SK-N-SH (cell line): ENCODE data around the gene ZBTB22. TPM values are rescaled to one million over a fixed set of nuclear protein-coding genes. Genes with fewer than 3 reads are reported as not detected.
"Not testable (repeated sequence)": the region's sequence is repeated elsewhere in the genome, so short reads cannot be mapped to it uniquely, and the experiment has no call there.

Experiments
- CTCF ChIA-PET: fragments of 300-600, 350-600 bp; formaldehyde crosslinking; extraction: SDS; loops from one replicate; lab custom pipeline; 2021; lab: Yijun Ruan, JAX
- POLR2A ChIA-PET: fragments of 350-600 bp; sonication (Branson Sonifier 250); formaldehyde crosslinking; extraction: SDS; loops from one replicate; lab custom pipeline; 2020; ENCODE audit warnings: antibody characterized with exemption, inconsistent platforms; lab: Yijun Ruan, JAX
- DNase-seq: peaks from one replicate; pipeline ENCODE4 v3.0.0; 2012
- H2AFZ ChIP-seq: fragments of 200-600 bp; sonication (generic); 2 replicates; pipeline ENCODE4 v1.8.1; 2016; ENCODE audit warnings: antibody characterized with exemption, mild to moderate bottlenecking, low read depth
- H3F3A ChIP-seq: fragments of 200-600 bp; sonication (generic); replicated peaks from 2 replicates; pipeline ENCODE3; 2016; ENCODE audit warnings: antibody characterized with exemption, mild to moderate bottlenecking; ENCODE audit not compliant: insufficient read depth
- H3K27ac ChIP-seq, 2 experiments: fragments of 200-500 bp in 1 of 2; fragments of 200-600 bp in 1 of 2; sonication (Bioruptor generic) in 1 of 2; sonication (generic), shearing (Covaris generic) in 1 of 2; 2 replicates each; pipeline versions ENCODE4 v1.5.1 to v1.6.1; 2014 to 2016; ENCODE audit warnings: low read depth in 2 of 2, inconsistent platforms in 1 of 2, low read length in 1 of 2, mild to moderate bottlenecking in 1 of 2, mixed read lengths in 1 of 2
- H3K27me3 ChIP-seq: fragments of 200-600 bp; sonication (generic), shearing (Covaris generic); 2 replicates; pipeline ENCODE4 v1.6.1; 2016; ENCODE audit warnings: mixed run types; ENCODE audit not compliant: insufficient read depth
- H3K36me3 ChIP-seq, 2 experiments: fragments of 200-500 bp in 1 of 2; fragments of 200-600 bp in 1 of 2; sonication (Bioruptor generic) in 1 of 2; sonication (generic) in 1 of 2; replicated peaks in 1 of 2; 2 replicates each; pipeline versions ENCODE3 to v1.5.1; 2014 to 2016; ENCODE audit warnings: low read length in 1 of 2, mild to moderate bottlenecking in 1 of 2; ENCODE audit not compliant: insufficient read depth in 2 of 2, control insufficient read depth in 1 of 2
- H3K4me1 ChIP-seq, 2 experiments: fragments of 200-500 bp in 1 of 2; fragments of 200-600 bp in 1 of 2; sonication (Bioruptor generic) in 1 of 2; sonication (generic), shearing (Covaris generic) in 1 of 2; 2 replicates each; pipeline versions ENCODE4 v1.5.1 to v1.6.1; 2014 to 2016; ENCODE audit warnings: low read depth in 1 of 2, low read length in 1 of 2, mixed run types in 1 of 2; ENCODE audit not compliant: insufficient read depth in 2 of 2, control insufficient read depth in 1 of 2
- H3K4me2 ChIP-seq: fragments of 200-600 bp; sonication (generic), shearing (Covaris generic); 2 replicates; pipeline ENCODE4 v1.6.1; 2017; ENCODE audit warnings: mixed run types
- H3K4me3 ChIP-seq, 2 experiments: fragments of 200-500 bp in 1 of 2; fragments of 200-600 bp in 1 of 2; sonication (Bioruptor generic) in 1 of 2; sonication (generic), shearing (Covaris generic) in 1 of 2; 2 replicates each; pipeline versions ENCODE4 v1.5.1 to v1.8.1; 2014 to 2016; ENCODE audit warnings: low read depth in 2 of 2, inconsistent platforms in 1 of 2, low read length in 1 of 2, mild to moderate bottlenecking in 1 of 2, mixed read lengths in 1 of 2, moderate library complexity in 1 of 2
- H3K79me2 ChIP-seq: fragments of 200-600 bp; sonication (generic); 2 replicates; pipeline ENCODE4 v1.8.1; 2017; ENCODE audit warnings: mild to moderate bottlenecking; ENCODE audit not compliant: insufficient read depth
- H3K9ac ChIP-seq: fragments of 200-600 bp; sonication (generic); 2 replicates; pipeline ENCODE4 v1.6.1; 2017; ENCODE audit warnings: mixed run types
- H3K9me2 ChIP-seq: fragments of 200-600 bp; sonication (generic); 2 replicates; pipeline ENCODE4 v1.6.1; 2017; ENCODE audit warnings: mixed run types
- H3K9me3 ChIP-seq: fragments of 200-600 bp; sonication (generic); 2 replicates; pipeline ENCODE4 v1.6.1; 2017; ENCODE audit warnings: mixed run types, mild to moderate bottlenecking, moderate library complexity
- H4K20me1 ChIP-seq: fragments of 200-600 bp; sonication (generic); 2 replicates; pipeline ENCODE4 v1.6.1; 2017; ENCODE audit warnings: mild to moderate bottlenecking, mixed run types; ENCODE audit not compliant: insufficient read depth
- CHD2 ChIP-seq: fragments of 150-350 bp; IDR thresholded peaks from 2 replicates; pipeline ENCODE4 v1.6.1; 2018; ENCODE audit warnings: low read length; ENCODE audit not compliant: partially characterized antibody
- EZH2phosphoT487 ChIP-seq: fragments of 200-600 bp; sonication (generic); IDR thresholded peaks from 2 replicates; pipeline ENCODE4 v1.6.1; 2017; ENCODE audit warnings: low read depth, mixed run types, mild to moderate bottlenecking, antibody characterized with exemption, moderate library complexity, borderline replicate concordance
- FOSL2 ChIP-seq: IDR thresholded peaks from 2 replicates; pipeline ENCODE4 v1.4.0; 2012; ENCODE audit warnings: low read depth, mild to moderate bottlenecking, moderate library complexity, borderline replicate concordance
- FOXJ3 ChIP-seq: sonication (generic); formaldehyde crosslinking; IDR thresholded peaks from 2 replicates; pipeline ENCODE4 v1.5.1; 2020; ENCODE audit warnings: mild to moderate bottlenecking, missing genetic modification reagents
- GABPA ChIP-seq: IDR thresholded peaks from 2 replicates; pipeline ENCODE4 v1.4.0; 2012; ENCODE audit warnings: low read depth, mild to moderate bottlenecking
- IRF3 ChIP-seq: fragments of 150-350 bp; IDR thresholded peaks from 2 replicates; pipeline ENCODE4 v1.6.1; 2016; ENCODE audit warnings: mild to moderate bottlenecking, low read depth, low read length
- MEF2A ChIP-seq: IDR thresholded peaks from 2 replicates; pipeline ENCODE4 v1.4.0; 2012; ENCODE audit warnings: low read depth, borderline replicate concordance
- NFIC ChIP-seq: IDR thresholded peaks from 2 replicates; pipeline ENCODE4 v1.4.0; 2012; ENCODE audit warnings: borderline replicate concordance
- NRF1 ChIP-seq: IDR thresholded peaks from 2 replicates; pipeline ENCODE4 v1.6.1; 2012; ENCODE audit warnings: low read depth, mild to moderate bottlenecking, low read length
- POLR2AphosphoS5 ChIP-seq: IDR thresholded peaks from 2 replicates; pipeline ENCODE4 v1.6.1; 2012; ENCODE audit warnings: low read depth, low read length
- RCOR1 ChIP-seq: fragments of 150-350 bp; IDR thresholded peaks from 2 replicates; pipeline ENCODE4 v1.6.1; 2017; ENCODE audit warnings: antibody characterized with exemption, low read length
- SIN3A ChIP-seq: IDR thresholded peaks from 2 replicates; pipeline ENCODE4 v1.6.1; 2012; ENCODE audit warnings: low read depth, mild to moderate bottlenecking, low read length, moderate library complexity, borderline replicate concordance
- SMC3 ChIP-seq: IDR thresholded peaks from 2 replicates; pipeline ENCODE4 v1.6.1; 2012; ENCODE audit warnings: low read depth, low read length, improper control_type of control experiment
- USF1 ChIP-seq: IDR thresholded peaks from 2 replicates; pipeline ENCODE4 v1.4.0; 2012; ENCODE audit warnings: low read depth, borderline replicate concordance
- ZBTB33 ChIP-seq: IDR thresholded peaks from 2 replicates; pipeline ENCODE4 v1.4.0; 2012; ENCODE audit warnings: low read depth, borderline replicate concordance
- WGBS: methylation state at CpG from one replicate; pipeline ENCODE4 v1.1.6; 2017; ENCODE audit warnings: low lambda C conversion rate; 5-methylcytosine and 5-hydroxymethylcytosine counted together
- polyA plus RNA-seq, 3 experiments: library from polyadenylated mRNA; depleted of rRNA; stranded (reverse); fragments of >200 nt; gene quantifications; 2 replicates each; pipeline ENCODE4 v1.2.3, GENCODE V29; 2012

Gene ZBTB22
- polyA plus RNA-seq, 1 of the 3 experiments (the other 2 are of a cell fraction): 19.5 TPM

- DNase-seq: no peak
- H3K9me2 ChIP-seq: no peaks in the 10 kb centered on the region
- H3F3A ChIP-seq: no peaks in the 10 kb centered on the region
- no peak overlapping the region for H3K4me2 ChIP-seq
- H2AFZ ChIP-seq: no peak overlapping the region
- no peak overlapping the region for H3K9ac ChIP-seq
- H3K4me3 ChIP-seq: no peak overlapping the region
- ChIA-PET POLR2A (interaction anchor here (0.6 kb wide), 1 partner anchor 24 kb away, joined by 4 read pairs; no protein-coding TSS in a partner anchor), CTCF (interaction anchor here (0.9 kb wide), 1 partner anchor 24 kb away, joined by 3 read pairs; no protein-coding TSS in a partner anchor)
- no peaks in the 10 kb centered on the region for H3K9me3 ChIP-seq
- WGBS: 25% methylated on average over 1 of the region's 3 CpGs
- TF ChIP-seq FOSL2: no peak
- no peak for TF ChIP-seq NRF1
- no peak for TF ChIP-seq POLR2AphosphoS5
- TF ChIP-seq RCOR1: no peak
- no peak for TF ChIP-seq SMC3
- no peak for TF ChIP-seq NFIC
- no peak for TF ChIP-seq CHD2
- no peak for TF ChIP-seq GABPA
- TF ChIP-seq FOXJ3 (CRISPR knock-in tag): no peak
- no peak for TF ChIP-seq USF1
- no peak for TF ChIP-seq ZBTB33
- TF ChIP-seq IRF3: no peak
- no peak for TF ChIP-seq EZH2phosphoT487
- TF ChIP-seq MEF2A: no peak
- no peak for TF ChIP-seq SIN3A
- H3K27ac ChIP-seq: no peak overlapping the region
- no peaks in the 10 kb centered on the region for H4K20me1 ChIP-seq
- no peaks in the 10 kb centered on the region for H3K36me3 ChIP-seq
- H3K4me1 ChIP-seq: peaks cover 0 to 6% of the 10 kb centered on the region in 2 experiments; a peak in 2 of 4 replicates
- H3K27me3 ChIP-seq: no peaks in the 10 kb centered on the region
- H3K79me2 ChIP-seq: no peaks in the 10 kb centered on the region
These were observed 38.8 kb upstream of the ZBTB22 start for GRCh38 chr6:33356295-33356694.

- H3K9ac ChIP-seq, H3K79me2 ChIP-seq, H3K4me2 ChIP-seq, DNase-seq, H3K27me3 ChIP-seq, H3K4me1 ChIP-seq, H3K9me3 ChIP-seq, H2AFZ ChIP-seq, H3F3A ChIP-seq, H4K20me1 ChIP-seq, H3K36me3 ChIP-seq, H3K4me3 ChIP-seq, H3K27ac ChIP-seq, H3K9me2 ChIP-seq: not testable (repeated sequence)
- CTCF ChIA-PET: interaction anchor here (0.9 to 2.2 kb wide), 2 partner anchors 11 to 23 kb away, joined by 3 to 7 read pairs; no protein-coding TSS in a partner anchor
- POLR2A ChIA-PET: interaction anchor here (0.6 kb wide), 1 partner anchor 24 kb away, joined by 4 read pairs; no protein-coding TSS in a partner anchor
- 72% methylated on average over 6 of the region's 6 CpGs for WGBS
These were observed 38.3 kb upstream of the ZBTB22 start for GRCh38 chr6:33355860-33356259.
